GM19455 (cell line): Measurements from ENCODE around the gene FAM72C.
"Not testable (repeated sequence)": the region's sequence is repeated elsewhere in the genome, so short reads cannot be mapped to it uniquely, and the experiment has no call there.

Experiments used
- ATAC-seq: cut with Tn5 transposase; IDR thresholded peaks from one replicate; pipeline ENCODE4 v1.9.1; 2021; ENCODE audit not compliant: unreplicated experiment

Gene FAM72C

GRCh38 chr1:143918552-143918951, 53.2 kb downstream of the FAM72C start:
- not testable (repeated sequence) for ATAC-seq

- not testable (repeated sequence) for ATAC-seq
Observed at GRCh38 chr1:143913705-143914104, 58.1 kb downstream of the FAM72C start.
